Lung (tissue), 12 donors: ENCODE data around the gene ATP6V1F. TPM values are rescaled to one million over a fixed set of nuclear protein-coding genes. Genes with fewer than 3 reads are reported as not detected.

ENCODE experiments used
- ATAC-seq: fragments of 200-7000 bp; cut with Tn5 transposase; one replicate; pipeline ENCODE4 v1.9.1; 2020; ENCODE audit warnings: moderate number of reproducible peaks; ENCODE audit not compliant: insufficient read depth, low FRiP score
- DNase-seq, 3 donors: peaks; one replicate each; pipeline ENCODE4 v3.0.0-alpha.2; 2013 to 2017
- H3K27ac ChIP-seq, 2 donors: one replicate each; pipeline ENCODE4 v1.5.1; 2013; ENCODE audit warnings: mild to moderate bottlenecking in 2 of 2, moderate library complexity in 2 of 2, control low read depth in 1 of 2, inconsistent platforms in 1 of 2, low read depth in 1 of 2, low read length in 1 of 2
- H3K27me3 ChIP-seq, 3 donors: one replicate each; pipeline ENCODE4 v1.5.1; 2013; ENCODE audit warnings: low read length in 2 of 3; ENCODE audit not compliant: control insufficient read depth in 3 of 3, insufficient read depth in 3 of 3
- H3K36me3 ChIP-seq, 4 donors: one replicate each; pipeline ENCODE4 v1.5.1; 2013; ENCODE audit warnings: low read length in 4 of 4, mild to moderate bottlenecking in 1 of 4, moderate library complexity in 1 of 4; ENCODE audit not compliant: control insufficient read depth in 4 of 4, insufficient read depth in 4 of 4
- H3K4me1 ChIP-seq, 5 donors: one replicate each; pipeline ENCODE4 v1.5.1; 2013; ENCODE audit warnings: low read length in 5 of 5, mild to moderate bottlenecking in 2 of 5, moderate library complexity in 1 of 5; ENCODE audit not compliant: control insufficient read depth in 5 of 5, insufficient read depth in 5 of 5
- H3K4me3 ChIP-seq: one replicate; pipeline ENCODE4 v1.5.1; 2013; ENCODE audit warnings: mild to moderate bottlenecking, control low read depth, moderate library complexity
- H3K9ac ChIP-seq, 2 donors: one replicate each; pipeline ENCODE4 v1.5.1; 2013; ENCODE audit warnings: low read length in 2 of 2, control low read depth in 1 of 2; ENCODE audit not compliant: insufficient read depth in 1 of 2
- H3K9me3 ChIP-seq, 4 donors: one replicate each; pipeline ENCODE4 v1.5.1; 2013; ENCODE audit warnings: low read length in 3 of 4, mild to moderate bottlenecking in 1 of 4, moderate library complexity in 1 of 4; ENCODE audit not compliant: control insufficient read depth in 4 of 4, insufficient read depth in 3 of 4
- CTCF ChIP-seq: IDR thresholded peaks from 2 replicates; pipeline ENCODE4 v1.5.1; 2012; ENCODE audit warnings: mild to moderate bottlenecking; ENCODE audit errors: control extremely low read depth, extremely low read depth
- whole genome bisulfite sequencing, 2 donors: extraction: QIAGEN DNeasy Blood & Tissue Kit; methylation state at CpG; one replicate each; pipeline ENCODE4 v1.1.7; 2013; 5-methylcytosine and 5-hydroxymethylcytosine counted together
- polyA plus RNA-seq, 2 donors: library from polyadenylated mRNA; stranded (reverse); fragments of 200-250 nt; gene quantifications; one replicate each; pipeline ENCODE4 v1.2.1, GENCODE V29; 2013
- total RNA-seq, 2 donors: library from RNA; depleted of rRNA in 1 of 2; stranded (reverse); fragments of >200 nt in 1 of 2; gene quantifications; one replicate each; pipeline ENCODE4 v1.2.1, GENCODE V29; 2014 to 2021
- donor health status: control.
- donor health status: control.
- donor health status: Bipolar disorder and iron deficiency.
- donor health status: healthy.
- donor health status: DM: yes; HTN: yes; CAD: no.

Gene ATP6V1F
- total and polyA plus RNA-seq, 4 donors, result 43.9 to 383 (median 225) TPM

GRCh38 chr7:128913870-128914565 lies 51.4 kb downstream of the ATP6V1F start:
- DNase-seq, result no peak
- Histone ChIP-seq H3K36me3 (no peaks in the 10 kb centered on the region), H3K9me3 (peaks cover 0 to 14% (median 0%) of the 10 kb centered on the region in 4 donors), H3K4me3 (no peak overlapping the region), H3K9ac (no peak overlapping the region), H3K4me1 (peaks cover 0 to 32% (median 2%) of the 10 kb centered on the region in 5 donors), H3K27me3 (peaks cover 5 to 41% (median 21%) of the 10 kb centered on the region in 3 donors), H3K27ac (no peak overlapping the region)
- ATAC-seq, result no peak
- no peak for TF ChIP-seq CTCF
- WGBS, 2 donors, result 80 to 90% methylated on average over 10 of the region's 10 CpGs

- H3K27ac ChIP-seq, result no peak overlapping the region
- TF ChIP-seq CTCF, result no peak
- peaks cover 5 to 41% (median 21%) of the 10 kb centered on the region in 3 donors for H3K27me3 ChIP-seq
- peaks cover 0 to 14% (median 0%) of the 10 kb centered on the region in 4 donors for H3K9me3 ChIP-seq
- ATAC-seq (no peak), DNase-seq (no peak)
- H3K4me3 ChIP-seq, result no peak overlapping the region
- peaks cover 0 to 26% (median 2%) of the 10 kb centered on the region in 5 donors for H3K4me1 ChIP-seq
- WGBS, 2 donors, result 42% methylated on average over 7 to 11 of the region's 11 CpGs
- H3K9ac ChIP-seq, result no peak overlapping the region
- no peaks in the 10 kb centered on the region for H3K36me3 ChIP-seq
Observed at GRCh38 chr7:128914566-128915151, 52.0 kb downstream of the ATP6V1F start.

DNA sequence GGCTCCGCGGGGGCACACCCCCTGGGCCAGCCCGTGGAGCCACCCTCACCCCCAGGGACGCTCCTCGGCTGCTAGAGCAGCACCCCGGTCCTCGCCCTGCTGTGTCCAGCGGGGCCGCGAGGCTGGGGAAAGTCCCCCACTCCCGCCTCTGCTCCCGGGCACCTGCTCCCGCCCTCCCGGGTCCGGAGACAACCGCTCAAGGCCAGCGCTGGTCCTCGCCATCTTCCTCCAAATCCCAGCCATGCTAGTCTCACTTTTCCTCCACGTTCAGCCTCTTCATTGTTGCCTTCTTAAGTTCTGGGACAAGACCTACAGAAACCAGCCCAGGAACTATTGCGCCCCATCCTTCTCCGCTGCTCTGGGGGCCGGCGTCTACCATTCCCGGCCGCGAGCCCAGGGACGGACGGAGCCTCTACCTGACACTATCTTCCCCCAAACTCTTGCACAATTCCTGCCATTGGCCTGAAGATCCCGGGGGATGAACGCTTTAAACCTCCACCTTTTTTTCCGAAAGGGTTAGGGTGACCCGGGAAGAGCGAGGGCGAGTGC lies 52.7 kb downstream of the ATP6V1F start:
- H3K9me3 ChIP-seq, result peaks cover 0 to 14% (median 0%) of the 10 kb centered on the region in 4 donors
- DNase-seq, result no peak
- H3K9ac ChIP-seq, result no peak overlapping the region
- H3K4me3 ChIP-seq, result no peak overlapping the region
- ATAC-seq, result no peak
- H3K36me3 ChIP-seq, result no peaks in the 10 kb centered on the region
- H3K27ac ChIP-seq, result no peak overlapping the region
- 2 to 4% methylated on average over 27 to 34 of the region's 34 CpGs for WGBS, 2 donors
- peaks cover 0 to 20% (median 2%) of the 10 kb centered on the region in 5 donors for H3K4me1 ChIP-seq
- TF ChIP-seq CTCF, result no peak
- H3K27me3 ChIP-seq, result peaks cover 5 to 41% (median 21%) of the 10 kb centered on the region in 3 donors

Other genes starting within 250 kb of the ATP6V1F start
- gene GARIN1A, start 190.6 kb upstream of the ATP6V1F start, total RNA-seq, result 1 to 10 TPM in 1 of 2 donors, under 1 TPM in 1; 0.48 to 1.6 TPM
- under 1 TPM; 0.35 to 0.71 TPM for gene GARIN1A, start 190.6 kb upstream of the ATP6V1F start, polyA plus RNA-seq
- gene CALU, start 123.5 kb upstream of the ATP6V1F start, total RNA-seq, result 100 to 1,000 TPM in 1 of 2 donors, 10 to 100 TPM in 1; 99.7 to 115 TPM
- gene CALU, start 123.5 kb upstream of the ATP6V1F start, polyA plus RNA-seq, result 10 to 100 TPM; 23.9 to 98.3 TPM
- gene OPN1SW, start 87.1 kb upstream of the ATP6V1F start, total RNA-seq, result not detected
- gene OPN1SW, start 87.1 kb upstream of the ATP6V1F start, polyA plus RNA-seq, result not detected
- 1 to 10 TPM; 2.3 to 6.4 TPM for gene CCDC136, start 70.9 kb upstream of the ATP6V1F start, total RNA-seq
- gene CCDC136, start 70.9 kb upstream of the ATP6V1F start, polyA plus RNA-seq, result 1 to 10 TPM in 1 of 2 donors, under 1 TPM in 1; 0.70 to 1.1 TPM
- 10 to 100 TPM; 13.3 to 24.2 TPM for gene FLNC, start 32.5 kb upstream of the ATP6V1F start, total RNA-seq
- gene FLNC, start 32.5 kb upstream of the ATP6V1F start, polyA plus RNA-seq, result 1 to 10 TPM; 2.0 to 2.2 TPM
- 1 to 10 TPM in 1 of 2 donors, under 1 TPM in 1; 0.64 to 3.9 TPM for gene KCP, start 47.9 kb downstream of the ATP6V1F start, total RNA-seq
- under 1 TPM; 0.22 to 0.47 TPM for gene KCP, start 47.9 kb downstream of the ATP6V1F start, polyA plus RNA-seq
- 10 to 100 TPM in 1 of 2 donors, 1 to 10 TPM in 1; 6.0 to 34.1 TPM for gene IRF5, start 75.1 kb downstream of the ATP6V1F start, total RNA-seq
- 10 to 100 TPM; 22.1 to 26.2 TPM for gene IRF5, start 75.1 kb downstream of the ATP6V1F start, polyA plus RNA-seq
- gene TNPO3, start 192.3 kb downstream of the ATP6V1F start, total RNA-seq, result 10 to 100 TPM; 32.5 to 45.9 TPM
- gene TNPO3, start 192.3 kb downstream of the ATP6V1F start, polyA plus RNA-seq, result 10 to 100 TPM; 12.3 to 19.3 TPM